ENCODE results near the gene COL20A1. TPM values are rescaled to one million over a fixed set of nuclear protein-coding genes. Genes with fewer than 3 reads are reported as not detected.

Gene COL20A1
- total RNA-seq, 1 experiment from 2014 or later, result 0.23 TPM

DNA sequence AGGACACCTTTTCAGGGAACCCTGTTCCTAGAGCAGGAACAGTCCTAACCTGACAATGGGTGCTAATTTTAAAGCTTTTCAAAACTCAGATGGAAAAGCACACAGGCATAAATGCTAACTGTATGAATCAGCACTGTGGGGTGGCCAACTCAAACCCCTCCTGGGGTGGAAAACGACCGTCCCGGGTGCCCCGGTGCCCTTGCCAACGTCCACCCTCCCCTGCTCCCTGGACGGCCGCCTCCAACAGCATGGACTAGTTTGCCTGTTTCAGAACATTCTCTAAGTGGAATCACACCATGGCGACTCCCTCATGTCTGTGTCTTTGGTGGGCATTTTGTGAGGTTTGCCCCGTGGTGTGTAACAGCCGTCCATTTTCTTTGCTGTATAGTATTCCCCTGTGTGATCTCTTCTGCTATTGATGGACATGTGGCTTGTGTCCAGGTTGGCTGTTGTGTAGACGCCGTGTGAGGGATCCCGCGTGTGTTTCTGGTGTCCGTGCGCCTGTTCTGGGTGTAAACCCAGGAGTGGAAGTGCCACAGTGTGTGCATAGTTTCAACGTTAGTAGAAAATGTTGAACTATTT is 5.8 kb downstream of the COL20A1 start:
- ATAC-seq, result no peak
- ChIA-PET POLR2A (no interaction called here), CTCF (no interaction called here)
- H3K27ac ChIP-seq (ENCODE audit: low read length), result no peak overlapping the region
- H3K9me3 ChIP-seq (ENCODE audit: control insufficient read depth, insufficient read depth, low read depth, low read length), result peaks cover 7% of the 10 kb centered on the region; the same call in 1 of the 2 replicates
- H3K4me3 ChIP-seq (ENCODE audit: low read depth in 2 of 2, low read length in 2 of 2), result no peak overlapping the region
- 0 out of 2 replicates have a peak, but pooled peaks cover 2% of the 10 kb centered on the region for H3K27me3 ChIP-seq (ENCODE audit: control insufficient read depth, insufficient read depth, low read length)
- DNase-seq (ENCODE audit: low read depth, low spot score), result no peak
- no peaks in the 10 kb centered on the region; the same call in 1 of the 2 replicates for H3K4me1 ChIP-seq (ENCODE audit: control insufficient read depth, insufficient read depth, low read length)
- H3K36me3 ChIP-seq (ENCODE audit: control insufficient read depth, insufficient read depth, low read length), result no peaks in the 10 kb centered on the region
- intact Hi-C loops (cut with micrococcal nuclease; ENCODE audit: unreplicated experiment) (no loop called here), in situ Hi-C loops (cut with HindIII; ENCODE audit: low pct_unique_long_range_greater_than_20kb, low sequenced_read_pairs) (loop anchor here (25.0 kb wide), 1 partner anchor 88 kb away; no protein-coding TSS in a partner anchor)
- no peak for TF ChIP-seq SIN3A (IDR thresholded peaks at IDR 0.05; ENCODE audit: borderline replicate concordance, insufficient read depth, low read depth, low read length)
- TF ChIP-seq, protein P1, sequence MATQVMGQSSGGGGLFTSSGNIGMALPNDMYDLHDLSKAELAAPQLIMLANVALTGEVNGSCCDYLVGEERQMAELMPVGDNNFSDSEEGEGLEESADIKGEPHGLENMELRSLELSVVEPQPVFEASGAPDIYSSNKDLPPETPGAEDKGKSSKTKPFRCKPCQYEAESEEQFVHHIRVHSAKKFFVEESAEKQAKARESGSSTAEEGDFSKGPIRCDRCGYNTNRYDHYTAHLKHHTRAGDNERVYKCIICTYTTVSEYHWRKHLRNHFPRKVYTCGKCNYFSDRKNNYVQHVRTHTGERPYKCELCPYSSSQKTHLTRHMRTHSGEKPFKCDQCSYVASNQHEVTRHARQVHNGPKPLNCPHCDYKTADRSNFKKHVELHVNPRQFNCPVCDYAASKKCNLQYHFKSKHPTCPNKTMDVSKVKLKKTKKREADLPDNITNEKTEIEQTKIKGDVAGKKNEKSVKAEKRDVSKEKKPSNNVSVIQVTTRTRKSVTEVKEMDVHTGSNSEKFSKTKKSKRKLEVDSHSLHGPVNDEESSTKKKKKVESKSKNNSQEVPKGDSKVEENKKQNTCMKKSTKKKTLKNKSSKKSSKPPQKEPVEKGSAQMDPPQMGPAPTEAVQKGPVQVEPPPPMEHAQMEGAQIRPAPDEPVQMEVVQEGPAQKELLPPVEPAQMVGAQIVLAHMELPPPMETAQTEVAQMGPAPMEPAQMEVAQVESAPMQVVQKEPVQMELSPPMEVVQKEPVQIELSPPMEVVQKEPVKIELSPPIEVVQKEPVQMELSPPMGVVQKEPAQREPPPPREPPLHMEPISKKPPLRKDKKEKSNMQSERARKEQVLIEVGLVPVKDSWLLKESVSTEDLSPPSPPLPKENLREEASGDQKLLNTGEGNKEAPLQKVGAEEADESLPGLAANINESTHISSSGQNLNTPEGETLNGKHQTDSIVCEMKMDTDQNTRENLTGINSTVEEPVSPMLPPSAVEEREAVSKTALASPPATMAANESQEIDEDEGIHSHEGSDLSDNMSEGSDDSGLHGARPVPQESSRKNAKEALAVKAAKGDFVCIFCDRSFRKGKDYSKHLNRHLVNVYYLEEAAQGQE (IDR thresholded peaks at IDR 0.05; ENCODE audit: insufficient read depth in 1 of 2, low read depth in 2 of 2, low read length in 1 of 2), result no peak
- TF ChIP-seq TCF7L2 (IDR thresholded peaks at IDR 0.05; ENCODE audit: low read depth, low read length), result no peak
- TF ChIP-seq, protein P2, sequence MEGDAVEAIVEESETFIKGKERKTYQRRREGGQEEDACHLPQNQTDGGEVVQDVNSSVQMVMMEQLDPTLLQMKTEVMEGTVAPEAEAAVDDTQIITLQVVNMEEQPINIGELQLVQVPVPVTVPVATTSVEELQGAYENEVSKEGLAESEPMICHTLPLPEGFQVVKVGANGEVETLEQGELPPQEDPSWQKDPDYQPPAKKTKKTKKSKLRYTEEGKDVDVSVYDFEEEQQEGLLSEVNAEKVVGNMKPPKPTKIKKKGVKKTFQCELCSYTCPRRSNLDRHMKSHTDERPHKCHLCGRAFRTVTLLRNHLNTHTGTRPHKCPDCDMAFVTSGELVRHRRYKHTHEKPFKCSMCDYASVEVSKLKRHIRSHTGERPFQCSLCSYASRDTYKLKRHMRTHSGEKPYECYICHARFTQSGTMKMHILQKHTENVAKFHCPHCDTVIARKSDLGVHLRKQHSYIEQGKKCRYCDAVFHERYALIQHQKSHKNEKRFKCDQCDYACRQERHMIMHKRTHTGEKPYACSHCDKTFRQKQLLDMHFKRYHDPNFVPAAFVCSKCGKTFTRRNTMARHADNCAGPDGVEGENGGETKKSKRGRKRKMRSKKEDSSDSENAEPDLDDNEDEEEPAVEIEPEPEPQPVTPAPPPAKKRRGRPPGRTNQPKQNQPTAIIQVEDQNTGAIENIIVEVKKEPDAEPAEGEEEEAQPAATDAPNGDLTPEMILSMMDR (IDR thresholded peaks at IDR 0.05), result no peak
- TF ChIP-seq POLR2AphosphoS5 (IDR thresholded peaks at IDR 0.05; ENCODE audit: low read depth, low read length), result no peak
- no TSS peak for BruUV-seq (replicated peaks)

DNA sequence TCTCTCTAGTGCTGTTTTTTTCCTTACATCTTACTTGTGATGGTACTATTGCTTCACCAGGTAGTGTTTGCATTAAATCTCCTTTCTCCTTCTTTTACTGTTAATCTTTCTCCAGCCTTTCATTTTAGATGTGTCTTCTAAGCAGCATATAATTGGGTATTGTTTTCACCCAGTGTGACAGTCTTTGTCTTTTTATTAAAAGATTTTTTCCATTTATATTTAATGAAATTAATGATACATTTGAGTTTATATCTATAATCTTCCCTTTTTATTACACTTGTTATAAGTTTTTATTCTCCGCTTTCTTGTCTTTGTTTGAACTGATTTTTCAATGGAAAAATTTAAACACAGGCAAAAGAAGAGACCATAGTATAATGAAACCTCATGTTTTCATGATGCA is 8.7 kb downstream of the COL20A1 start:
- BruUV-seq (replicated peaks), result no TSS peak
- ChIA-PET POLR2A (no interaction called here), CTCF (no interaction called here)
- intact Hi-C loops (cut with micrococcal nuclease; ENCODE audit: unreplicated experiment), result no loop called here
- H3K4me3 ChIP-seq (ENCODE audit: low read depth in 2 of 2, low read length in 2 of 2), result no peak overlapping the region
- no peaks in the 10 kb centered on the region for H3K36me3 ChIP-seq (ENCODE audit: control insufficient read depth, insufficient read depth, low read length)
- ATAC-seq, result no peak
- H3K27ac ChIP-seq (ENCODE audit: low read length), result no peak overlapping the region
- peaks cover 7% of the 10 kb centered on the region; the same call in 1 of the 2 replicates for H3K9me3 ChIP-seq (ENCODE audit: control insufficient read depth, insufficient read depth, low read depth, low read length)
- in situ Hi-C loops (cut with HindIII; ENCODE audit: low pct_unique_long_range_greater_than_20kb, low sequenced_read_pairs), result no loop called here
- DNase-seq (ENCODE audit: low read depth, low spot score), result no peak
- H3K27me3 ChIP-seq (ENCODE audit: control insufficient read depth, insufficient read depth, low read length), result 0 out of 2 replicates have a peak, but pooled peaks cover 2% of the 10 kb centered on the region
- peaks cover 3% of the 10 kb centered on the region; the same call in 1 of the 2 replicates for H3K4me1 ChIP-seq (ENCODE audit: control insufficient read depth, insufficient read depth, low read length)
- TF ChIP-seq TCF7L2 (IDR thresholded peaks at IDR 0.05; ENCODE audit: low read depth, low read length) (no peak), SIN3A (IDR thresholded peaks at IDR 0.05; ENCODE audit: borderline replicate concordance, insufficient read depth, low read depth, low read length) (no peak), POLR2AphosphoS5 (IDR thresholded peaks at IDR 0.05; ENCODE audit: low read depth, low read length) (no peak)
- TF ChIP-seq, protein P2 (IDR thresholded peaks at IDR 0.05), result no peak
- TF ChIP-seq, protein P1 (IDR thresholded peaks at IDR 0.05; ENCODE audit: insufficient read depth in 1 of 2, low read depth in 2 of 2, low read length in 1 of 2), result no peak
